Activated CD4-positive, alpha-beta T cell treated with anti-CD3 and anti-CD28 coated beads, Interleukin-2, amount 50 U/mL, for 48 hours (primary cell): ENCODE measurements around the gene CALCR.
"Not testable (repeated sequence)": the region's sequence is repeated elsewhere in the genome, so short reads cannot be mapped to it uniquely, and the experiment has no call there.

Experiments
- DNase-seq, 2 experiments: peaks; one replicate each; pipeline ENCODE4 v3.0.0-alpha.2; 2020

Gene CALCR

DNA sequence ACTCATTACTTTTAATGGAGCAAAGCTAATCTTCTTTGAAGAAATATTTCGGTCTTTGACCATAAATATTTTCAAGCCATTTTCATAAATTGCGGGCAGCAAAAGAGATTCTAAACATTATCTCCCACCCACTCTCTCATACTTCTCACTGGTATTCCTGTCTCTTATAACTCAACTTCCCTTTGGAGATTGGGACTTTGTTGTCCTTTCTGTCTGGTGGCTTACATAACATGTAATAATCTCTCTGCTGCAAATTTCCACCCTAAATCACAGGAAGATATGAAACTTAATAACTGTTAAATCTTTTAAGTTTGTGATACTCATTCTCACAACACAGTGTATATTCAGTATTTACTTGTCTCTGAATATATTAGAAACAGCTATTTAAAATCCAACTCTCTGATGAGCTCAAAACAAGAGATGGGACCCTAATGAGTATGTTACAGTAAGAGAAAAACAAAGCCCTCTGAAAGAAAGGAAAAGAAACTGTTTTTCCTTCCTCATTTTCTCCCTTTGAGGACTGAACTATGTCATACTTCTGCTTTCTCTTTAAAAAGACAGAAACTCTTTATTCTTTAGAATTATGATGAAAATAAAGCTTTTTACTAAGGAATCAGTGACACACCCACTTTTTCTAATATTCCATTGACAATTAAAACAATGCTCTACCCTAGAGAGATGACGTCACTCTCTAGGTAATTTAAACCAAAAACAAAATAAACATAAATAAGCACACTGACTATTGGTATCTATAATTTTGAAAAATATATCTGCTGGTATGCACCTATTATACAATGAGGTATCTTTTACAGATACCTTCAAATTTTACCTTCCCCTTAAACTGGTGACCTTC is 14.7 kb downstream of the CALCR start:
- DNase-seq: no peak

DNA sequence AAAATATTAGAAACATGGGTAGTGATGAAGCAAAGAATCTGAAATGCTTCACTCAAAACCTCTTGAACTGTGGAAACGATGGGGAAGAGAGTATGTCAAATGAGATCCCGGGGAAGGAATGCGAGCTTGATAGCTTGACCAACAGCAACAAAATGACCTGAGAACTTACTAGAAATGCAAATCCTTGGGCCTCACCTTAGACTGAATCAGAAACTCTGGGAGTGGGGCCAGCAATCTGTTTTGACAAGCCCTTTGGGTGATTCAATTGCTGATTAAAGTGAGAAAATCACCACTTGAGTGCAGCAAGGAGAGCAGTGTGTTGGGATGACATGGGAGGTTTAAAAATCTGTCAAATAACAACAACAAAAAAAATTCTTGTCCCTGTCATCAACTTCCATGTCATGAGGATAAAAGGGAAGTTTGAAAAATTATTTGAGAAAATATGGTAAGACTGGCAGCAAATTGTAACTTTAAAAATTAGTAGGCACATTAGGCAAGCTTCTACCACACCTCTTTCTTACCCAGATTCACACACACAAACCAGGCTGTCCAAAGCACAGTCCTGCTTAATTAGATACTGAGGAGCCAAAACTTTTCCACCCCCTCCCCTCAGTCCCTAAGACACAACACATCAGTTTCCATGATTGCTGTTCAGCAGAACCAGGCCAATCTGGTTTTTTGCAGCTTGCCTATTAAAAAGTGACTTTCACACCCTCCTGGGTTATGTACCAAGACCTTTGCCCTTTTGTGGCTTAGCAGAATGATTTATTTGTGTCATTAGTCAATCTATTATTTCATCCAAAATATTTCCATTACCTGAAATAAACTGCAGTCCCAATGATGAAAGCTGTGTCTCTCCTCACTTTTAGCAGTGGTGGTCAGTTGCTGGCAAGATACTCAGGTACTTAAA is 15.6 kb downstream of the CALCR start:
- DNase-seq: no peak

DNA sequence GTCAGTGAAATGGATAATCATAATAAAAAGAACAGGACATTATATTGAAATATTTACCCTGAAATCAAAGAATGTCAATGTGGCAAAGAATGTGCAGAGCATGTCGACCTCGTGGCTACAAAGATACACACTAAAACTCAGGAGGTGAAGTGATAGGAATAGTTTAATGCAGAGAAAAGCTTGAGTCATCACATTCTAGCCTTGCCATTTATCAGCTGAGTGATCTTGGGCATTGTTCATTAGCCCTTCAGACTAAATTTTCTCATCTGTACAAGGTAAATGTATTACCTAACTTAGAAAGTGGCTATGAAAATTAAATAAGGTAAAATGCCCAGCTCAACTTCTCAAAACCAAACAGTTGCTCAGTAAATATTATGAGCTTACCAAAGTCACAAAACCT is 22.6 kb downstream of the CALCR start:
- DNase-seq: no peak

DNA sequence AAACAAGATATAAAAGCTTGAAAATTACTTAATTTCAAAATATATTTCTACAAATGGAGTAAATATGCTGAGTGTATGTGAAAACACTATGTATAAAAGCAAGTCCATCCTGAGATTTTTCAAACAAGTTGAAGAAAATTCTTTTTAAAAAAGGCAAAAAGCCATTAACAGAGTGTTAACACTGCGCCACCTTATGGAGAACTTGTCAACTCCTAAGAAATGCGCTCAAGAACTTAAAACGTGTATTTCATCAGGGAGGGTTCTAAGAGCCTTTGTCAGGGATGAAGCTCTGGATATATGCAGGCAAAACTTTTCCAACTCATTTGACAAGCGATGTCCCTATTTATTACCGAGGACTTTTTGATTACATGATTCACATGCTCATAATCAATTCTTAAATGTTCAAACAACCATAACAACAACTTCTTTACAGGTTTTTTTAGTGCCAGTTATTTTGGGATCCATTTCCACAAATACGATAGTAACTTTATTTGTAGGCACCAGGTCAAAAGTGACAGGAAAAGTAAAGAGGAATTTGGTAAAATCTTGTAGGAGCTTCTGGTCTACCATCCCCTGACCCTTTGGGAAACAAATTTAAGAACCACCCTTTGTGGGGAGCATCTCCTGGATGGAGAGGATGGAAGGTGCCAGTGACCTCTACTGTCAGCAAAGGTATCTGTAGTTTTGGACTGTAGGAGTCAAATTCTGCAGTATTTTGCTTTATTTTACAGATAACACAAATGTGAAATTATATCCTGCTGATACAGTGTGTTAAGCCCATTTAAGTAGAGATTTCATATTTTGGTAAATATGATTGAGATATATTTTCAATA is 23.2 kb downstream of the CALCR start:
- DNase-seq: no peak

DNA sequence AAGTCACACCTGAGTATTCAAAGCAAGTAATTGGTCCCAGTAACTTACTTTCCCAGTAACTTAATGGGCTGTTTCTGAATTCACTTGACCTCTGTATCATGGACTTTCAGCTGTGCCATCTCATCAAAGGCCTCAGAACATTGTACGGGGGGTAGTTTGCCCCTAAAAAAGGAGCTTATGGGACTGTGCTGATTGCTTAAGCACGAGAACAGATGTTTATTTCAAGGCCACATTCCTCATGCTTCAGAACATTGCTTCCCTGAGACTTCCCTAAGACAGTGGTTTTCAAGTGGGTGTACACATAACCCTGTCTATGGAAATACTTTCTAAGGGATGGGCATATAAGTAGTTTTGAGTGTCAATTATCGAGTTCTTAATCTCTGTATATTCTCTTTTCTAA is 26.8 kb downstream of the CALCR start:
- no peak for DNase-seq

DNA sequence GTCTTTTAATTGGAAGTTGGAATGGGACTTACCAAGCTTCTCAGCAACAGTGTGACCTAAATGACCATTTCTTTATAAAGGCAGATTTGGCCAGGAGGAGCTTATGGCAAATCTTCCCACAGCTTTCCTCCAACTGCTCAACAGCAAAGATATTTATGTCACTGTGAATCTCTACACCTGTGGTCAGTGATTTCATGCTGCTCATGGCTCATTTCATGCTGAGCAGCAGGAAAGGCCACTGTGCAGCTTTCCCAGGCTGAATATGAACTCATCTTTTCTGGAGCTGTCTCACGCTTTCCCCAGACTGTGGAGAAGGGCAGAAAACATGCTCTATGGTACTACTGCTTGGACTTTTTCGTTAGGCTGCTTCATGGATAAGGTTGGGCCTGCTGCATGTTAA is 29.8 kb downstream of the CALCR start:
- no peak for DNase-seq

DNA sequence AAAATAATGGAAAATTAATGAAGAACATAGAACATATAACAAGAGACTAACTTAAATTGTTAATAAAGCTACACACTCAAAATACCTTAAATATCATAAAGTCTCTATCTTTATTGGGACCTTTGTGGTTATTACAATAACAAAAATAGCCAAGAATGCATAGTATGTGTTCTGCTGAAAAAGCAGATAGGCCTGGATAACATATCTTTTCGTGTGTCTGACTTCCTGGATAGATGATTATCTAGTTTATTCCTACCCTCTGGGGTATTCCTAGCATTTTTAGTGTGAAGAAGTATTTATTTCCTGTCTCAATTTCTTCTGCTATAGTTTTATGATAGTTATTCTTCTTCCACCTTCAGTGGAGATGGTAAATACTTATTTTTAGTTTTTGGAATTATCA is 36.5 kb downstream of the CALCR start:
- no peak for DNase-seq

DNA sequence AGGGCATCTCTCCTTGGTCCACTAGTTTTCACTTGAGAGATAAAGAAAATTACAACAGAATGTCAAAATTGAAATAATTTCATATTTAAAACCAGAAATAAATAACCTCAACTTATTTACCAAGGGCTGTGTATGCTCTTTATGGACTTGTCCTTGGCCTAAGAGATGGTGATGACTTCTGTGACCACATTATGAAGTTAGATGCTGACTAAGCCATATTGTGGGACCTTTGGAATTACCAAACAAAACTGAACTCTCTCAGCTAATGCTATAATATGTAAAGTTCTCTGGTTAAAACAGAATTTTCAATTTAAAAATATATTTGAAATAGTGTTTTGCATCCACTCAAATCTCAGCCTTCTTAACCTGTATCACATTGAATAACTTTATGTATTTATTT is 38.9 kb downstream of the CALCR start:
- DNase-seq: no peak

DNA sequence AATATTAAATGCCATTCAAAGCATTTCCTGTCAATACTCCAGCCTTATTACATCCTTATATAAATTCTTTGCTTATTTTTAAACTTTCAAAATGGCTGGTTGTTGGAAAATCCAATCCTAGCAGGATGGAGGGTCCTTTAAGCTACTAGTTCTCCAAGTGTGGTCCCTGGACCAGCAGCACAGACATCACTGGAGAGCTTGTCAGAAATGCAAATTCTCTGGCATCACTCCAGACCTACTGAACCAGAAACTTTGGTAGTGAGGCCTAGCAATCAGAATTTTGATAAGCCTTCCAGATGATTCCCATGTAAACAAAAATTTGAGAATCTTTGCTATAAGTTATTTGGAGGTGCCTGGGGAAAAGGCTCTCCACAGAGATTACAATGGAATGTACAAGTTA is 43.8 kb downstream of the CALCR start:
- DNase-seq: no peak

DNA sequence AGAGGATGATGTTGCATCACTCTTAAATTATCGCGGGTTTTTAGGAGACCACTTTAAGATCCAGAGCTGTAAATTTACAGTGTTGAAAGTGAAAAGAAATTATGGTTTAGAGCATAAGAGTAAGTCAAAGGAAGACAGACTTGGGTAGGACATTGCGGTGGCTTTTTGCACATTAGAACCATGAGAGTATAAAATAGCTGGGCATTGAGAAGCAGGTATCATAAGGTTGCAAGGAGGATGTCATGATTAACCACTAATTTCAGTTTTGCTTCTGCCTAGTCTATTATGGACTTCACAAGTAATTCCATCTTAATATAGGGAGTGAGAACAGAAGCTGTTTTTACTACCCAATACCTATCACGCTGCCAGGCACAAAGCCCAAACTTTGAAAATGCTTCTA is 57.7 kb downstream of the CALCR start:
- no peak for DNase-seq

DNA sequence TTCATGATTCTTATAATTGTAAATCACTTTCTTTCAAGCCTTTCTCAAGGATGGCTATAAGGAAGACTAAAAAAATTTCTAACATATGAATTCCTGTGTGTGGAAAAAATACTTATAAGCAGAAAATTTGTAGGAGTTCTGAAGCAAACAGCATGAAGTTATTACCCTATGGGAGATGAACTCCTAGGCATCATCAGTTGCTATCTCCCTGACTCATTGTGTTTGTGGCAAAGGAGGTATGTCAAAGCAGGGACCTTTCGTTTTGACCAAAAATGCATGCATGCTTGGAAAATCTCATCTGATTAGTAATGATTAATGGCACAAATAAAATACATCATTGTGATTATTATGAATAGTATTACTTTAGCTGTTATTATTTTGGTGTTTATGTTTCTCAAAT is 59.4 kb downstream of the CALCR start:
- DNase-seq: no peak

DNA sequence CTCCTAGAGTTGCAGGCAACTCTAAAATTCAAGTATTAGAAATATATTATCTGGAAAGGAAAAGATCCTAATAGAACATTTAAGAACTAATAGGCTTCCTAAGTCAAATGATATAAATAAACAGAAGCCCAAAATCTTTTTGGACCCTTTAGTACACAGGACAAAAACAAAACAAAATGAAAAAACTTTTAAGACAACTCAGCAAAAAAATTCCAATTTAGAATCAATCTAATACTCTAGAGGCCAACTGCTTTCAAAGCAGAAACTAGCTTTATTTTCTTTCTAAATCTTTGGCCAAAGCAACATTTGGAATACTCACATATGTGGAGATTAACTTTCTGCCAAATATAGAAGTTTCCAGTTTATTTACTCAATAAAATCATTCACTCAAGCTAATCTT is 65.2 kb downstream of the CALCR start:
- DNase-seq: no peak

DNA sequence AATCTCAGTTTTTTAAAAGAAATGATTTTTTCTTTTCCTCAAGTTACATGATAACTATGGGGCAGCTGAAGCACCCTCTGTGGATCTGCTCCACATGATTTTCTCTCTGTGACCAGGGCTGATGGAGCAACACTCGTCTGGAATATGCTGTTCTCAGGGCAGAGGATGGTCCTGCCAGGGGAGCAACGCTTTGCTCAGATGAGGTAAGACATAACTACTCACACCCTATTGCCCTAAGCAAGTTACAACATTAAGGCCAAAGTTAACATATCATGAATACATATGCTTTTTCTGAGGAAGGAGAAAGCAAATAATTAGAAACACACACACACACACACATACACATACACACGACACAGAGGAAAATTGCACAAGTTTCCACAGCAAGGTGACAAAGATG is 71.4 kb downstream of the CALCR start:
- no peak for DNase-seq

DNA sequence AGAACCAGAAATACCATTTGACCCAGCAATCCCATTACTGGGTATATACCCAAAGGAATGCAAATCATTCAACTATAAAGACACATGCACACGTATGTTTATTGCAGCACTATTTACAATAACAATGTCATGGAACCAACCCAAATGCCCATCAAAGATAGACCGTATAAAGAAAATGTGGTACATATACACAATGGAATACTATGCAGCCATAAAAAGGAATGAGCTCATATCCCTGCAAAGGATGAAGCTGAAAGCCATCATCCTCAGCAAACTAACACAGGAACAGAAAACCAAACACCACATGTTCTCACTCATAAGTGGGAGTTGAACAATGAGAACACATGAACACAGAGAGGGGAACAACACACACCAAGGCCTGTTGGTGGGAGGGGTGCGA is 82.7 kb downstream of the CALCR start:
- not testable (repeated sequence) for DNase-seq

DNA sequence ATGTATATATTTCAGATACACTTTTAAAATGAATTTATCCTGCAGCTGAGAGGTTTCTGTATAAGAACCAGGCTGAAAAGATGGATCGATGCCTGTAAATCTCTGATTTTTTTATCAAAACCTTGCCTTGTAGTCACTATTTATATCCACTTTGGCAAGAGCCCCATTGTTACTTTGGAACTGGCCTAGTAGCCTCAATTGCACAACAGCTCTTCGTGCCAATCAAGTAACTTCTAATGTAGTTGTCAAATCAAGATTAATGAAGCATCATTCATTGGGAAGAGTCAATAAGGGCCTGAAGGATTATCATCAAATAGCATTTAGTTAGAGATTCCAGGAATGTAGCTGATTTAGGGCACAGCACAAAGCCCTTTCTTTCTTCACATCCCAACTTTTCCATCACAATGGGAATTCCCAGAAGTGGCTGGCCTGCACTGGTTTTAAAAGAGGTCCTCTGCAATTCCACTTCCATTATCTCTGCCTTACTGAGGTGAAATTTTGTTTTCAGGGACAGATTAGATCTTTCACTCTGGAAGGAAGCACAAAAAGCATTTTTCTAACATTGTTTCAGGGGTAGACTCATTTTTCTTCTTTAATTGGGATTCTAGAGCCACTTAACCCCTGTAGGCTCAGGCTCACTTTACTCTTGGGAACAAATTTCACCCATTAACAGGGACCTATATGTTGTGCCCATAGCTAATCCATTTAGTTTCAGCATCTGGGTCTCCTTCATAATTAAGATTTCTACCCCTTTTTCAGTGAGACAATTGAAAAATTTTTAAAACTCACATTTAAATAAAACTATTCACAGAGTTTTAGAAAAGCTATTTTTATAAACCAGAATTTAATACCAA is 97.8 kb downstream of the CALCR start:
- no peak for DNase-seq

DNA sequence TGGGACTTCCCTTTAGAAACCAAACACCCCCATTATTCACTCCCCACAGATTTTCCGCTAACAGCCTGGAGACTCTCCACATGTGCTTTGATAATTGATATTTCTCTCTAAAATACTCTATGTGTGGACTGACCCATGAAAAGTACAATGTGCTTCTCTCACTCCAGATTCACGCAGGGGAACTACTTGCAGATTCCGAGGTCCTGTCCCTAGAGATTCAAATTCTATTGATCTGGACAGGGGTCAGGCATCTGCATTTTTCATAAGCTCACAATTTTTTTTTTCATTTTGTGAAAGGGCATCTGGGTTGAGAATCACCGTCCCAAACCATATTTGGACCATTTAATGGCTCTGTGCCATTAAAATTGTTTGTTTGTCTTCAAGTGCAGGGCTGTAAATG is 98.7 kb downstream of the CALCR start:
- DNase-seq: no peak

DNA sequence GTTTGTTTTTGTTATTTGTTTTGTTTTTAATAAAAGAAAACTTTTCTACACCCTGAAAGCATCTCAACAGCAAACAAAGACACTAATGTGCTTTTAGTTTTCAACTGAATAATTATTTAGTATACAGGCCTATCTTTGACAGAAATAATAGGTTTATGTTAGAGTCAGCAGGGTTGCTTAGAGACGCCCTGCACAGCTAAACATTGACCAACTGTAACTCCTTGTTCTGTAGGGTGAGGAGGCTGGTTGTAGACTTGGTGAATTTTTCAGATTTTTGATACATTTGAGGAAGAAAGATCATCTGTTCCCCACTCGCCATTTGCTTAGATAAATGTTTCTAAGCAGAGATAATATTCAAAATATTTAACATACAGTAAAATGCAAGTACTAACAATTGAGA is 103.1 kb downstream of the CALCR start:
- DNase-seq: no peak

DNA sequence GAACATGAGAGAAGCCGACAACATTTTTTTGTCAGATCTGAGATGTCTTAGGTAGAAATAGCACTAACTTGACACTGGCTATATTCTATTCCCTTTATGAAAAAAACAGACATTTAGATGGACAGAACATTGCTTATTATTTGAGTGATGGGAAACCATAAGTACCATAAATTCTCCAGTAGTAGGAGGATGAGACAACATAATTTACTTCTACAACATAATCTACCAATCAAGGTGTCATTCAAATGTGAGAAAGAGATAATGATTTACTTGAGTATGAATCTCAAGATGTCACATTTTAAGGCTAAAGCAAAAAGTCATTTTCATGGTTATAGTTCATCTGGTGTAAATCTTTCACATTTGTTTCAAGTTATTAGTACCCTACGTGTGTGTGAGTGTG is 110.8 kb downstream of the CALCR start:
- no peak for DNase-seq

DNA sequence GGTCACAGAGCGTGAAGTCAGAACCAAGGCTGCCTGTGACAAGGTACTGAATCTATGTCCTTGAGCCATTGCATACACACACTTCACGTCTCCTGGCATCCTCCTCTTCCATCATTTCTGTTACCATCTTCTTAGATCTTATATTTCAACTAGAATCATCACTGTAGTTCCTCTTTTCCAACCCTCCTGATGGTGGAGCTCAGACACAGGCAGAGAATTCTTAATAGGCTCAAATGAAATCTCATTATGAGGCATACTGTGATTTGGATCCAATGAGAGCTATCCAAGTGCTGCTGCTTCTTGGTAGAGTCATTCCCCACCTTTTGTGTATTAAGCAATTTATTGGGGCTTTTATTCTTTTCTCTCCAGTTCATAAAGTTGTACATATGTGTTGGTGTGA is 113.2 kb downstream of the CALCR start:
- DNase-seq: no peak

DNA sequence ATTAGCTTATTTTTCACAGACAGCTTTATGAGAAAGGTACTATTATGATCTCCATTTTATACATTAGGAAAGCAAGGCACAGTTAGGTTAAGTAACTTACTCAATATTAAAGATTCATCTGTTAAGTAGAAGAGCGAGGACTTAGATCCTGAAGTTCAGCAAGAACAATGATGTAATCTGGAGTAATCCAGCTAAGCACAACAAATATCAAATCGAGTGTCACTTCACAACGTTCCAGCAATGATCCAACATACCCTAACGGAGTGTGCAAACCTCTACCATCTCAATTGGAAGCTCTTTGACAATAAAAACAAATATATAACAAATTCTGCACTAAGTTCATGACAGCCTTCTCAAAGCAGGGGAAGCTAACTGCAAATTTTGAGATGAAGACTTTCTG is 121.3 kb downstream of the CALCR start:
- DNase-seq: no peak

DNA sequence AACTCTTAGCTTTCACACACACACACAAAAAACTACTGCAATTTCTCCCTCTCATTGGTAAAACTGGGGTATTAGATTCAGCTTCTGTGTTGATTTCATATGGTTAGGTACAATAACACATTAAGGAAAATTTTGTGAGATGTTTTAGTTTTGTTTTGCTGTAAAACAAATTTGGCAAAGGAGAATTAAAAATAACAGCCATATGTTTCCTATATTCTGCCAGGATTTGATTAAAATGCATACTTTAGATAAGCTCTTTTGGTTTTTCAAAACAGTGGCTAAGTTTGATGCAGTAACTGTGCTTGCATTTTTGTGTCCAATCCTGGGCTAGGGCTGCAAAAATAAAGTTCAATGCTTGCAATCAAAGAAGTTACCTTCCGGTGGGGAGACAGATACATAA is 126.3 kb downstream of the CALCR start:
- no peak for DNase-seq

DNA sequence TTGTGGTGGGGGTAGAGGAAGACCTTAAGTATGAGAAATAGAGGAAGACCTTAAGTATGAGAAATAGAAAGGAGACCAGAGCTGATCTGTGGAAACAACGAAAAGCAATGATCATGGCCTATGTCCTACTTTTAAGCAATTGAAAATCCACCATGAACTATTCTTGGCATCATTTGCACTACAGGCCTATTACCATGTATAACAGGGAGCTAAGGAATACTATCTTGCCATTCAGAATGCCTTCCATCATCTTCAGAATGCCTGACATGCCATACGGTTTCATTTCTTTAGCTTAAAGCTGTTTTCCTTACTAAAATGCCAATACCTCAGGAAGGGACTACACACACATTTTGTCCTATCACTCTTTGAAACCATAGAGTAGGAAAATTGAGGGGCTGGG is 127.0 kb downstream of the CALCR start:
- no peak for DNase-seq
